H1 (cell line): ENCODE data around the gene EPHA2.

Experiments used
- EZH2 ChIP-seq: fragments of 200-600 bp; sonication (generic); IDR thresholded peaks from 2 replicates; pipeline ENCODE4 v1.7.1; 2012; ENCODE audit warnings: low read depth, mild to moderate bottlenecking, moderate library complexity, low read length, inconsistent platforms; ENCODE audit not compliant: severe bottlenecking
- HDAC6 ChIP-seq: IDR thresholded peaks from one replicate; pipeline ENCODE4 v1.7.1; 2012; ENCODE audit warnings: low read depth, mild to moderate bottlenecking, inconsistent platforms, low read length, moderate library complexity
- KDM4A ChIP-seq: IDR thresholded peaks from one replicate; pipeline ENCODE4 v1.7.1; 2012; ENCODE audit warnings: low read depth, mild to moderate bottlenecking, moderate library complexity, low read length, inconsistent platforms; ENCODE audit not compliant: severe bottlenecking
- MAFK ChIP-seq: IDR thresholded peaks from 2 replicates; pipeline ENCODE4 v1.6.1; 2012; ENCODE audit warnings: low read depth, mild to moderate bottlenecking, improper control_type of control experiment, low read length
- POLR2A ChIP-seq, 2 experiments: IDR thresholded peaks; 1 replicate in 1 of 2; 2 replicates in 1 of 2; pipeline ENCODE4 v1.6.1; 2011; ENCODE audit warnings: low read depth in 2 of 2, low read length in 2 of 2, mild to moderate bottlenecking in 2 of 2; ENCODE audit errors: control extremely low read depth in 1 of 2
- POLR2AphosphoS5 ChIP-seq: IDR thresholded peaks from 2 replicates; pipeline ENCODE4 v1.6.1; 2011; ENCODE audit warnings: low read depth, low read length
- RAD21 ChIP-seq, 2 experiments: IDR thresholded peaks in 1 of 2; conservative IDR thresholded peaks in 1 of 2; 2 replicates each; pipeline ENCODE4 v1.6.1; 2011; ENCODE audit warnings: low read depth in 2 of 2, low read length in 2 of 2, improper control_type of control experiment in 1 of 2, inconsistent platforms in 1 of 2, mild to moderate bottlenecking in 1 of 2, moderate library complexity in 1 of 2
- SAP30 ChIP-seq: fragments of 300-600 bp; sonication (generic); IDR thresholded peaks from 2 replicates; pipeline ENCODE4 v1.7.1; 2012; ENCODE audit warnings: low read length, moderate library complexity, mild to moderate bottlenecking, inconsistent platforms; ENCODE audit not compliant: insufficient read depth, insufficient replicate concordance
- SIN3A ChIP-seq, 2 experiments: IDR thresholded peaks in 1 of 2; conservative IDR thresholded peaks in 1 of 2; 2 replicates each; pipeline ENCODE4 v1.6.1; 2011 to 2012; ENCODE audit warnings: low read length in 2 of 2, improper control_type of control experiment in 1 of 2, low read depth in 1 of 2, mild to moderate bottlenecking in 1 of 2
- USF2 ChIP-seq: IDR thresholded peaks from 2 replicates; pipeline ENCODE4 v1.6.1; 2011; ENCODE audit warnings: low read length, improper control_type of control experiment
- TF ChIP-seq, protein P1 (sequence below), 3 experiments: IDR thresholded peaks; 1 replicate in 2 of 3; 2 replicates in 1 of 3; pipeline versions ENCODE4 v1.5.1 to v1.6.1; 2011; ENCODE audit warnings: low read length in 3 of 3, mild to moderate bottlenecking in 3 of 3, inconsistent platforms in 2 of 3, low read depth in 1 of 3, moderate library complexity in 1 of 3; ENCODE audit not compliant: insufficient read depth in 1 of 3; ENCODE audit errors: control extremely low read depth in 1 of 3

DNA sequence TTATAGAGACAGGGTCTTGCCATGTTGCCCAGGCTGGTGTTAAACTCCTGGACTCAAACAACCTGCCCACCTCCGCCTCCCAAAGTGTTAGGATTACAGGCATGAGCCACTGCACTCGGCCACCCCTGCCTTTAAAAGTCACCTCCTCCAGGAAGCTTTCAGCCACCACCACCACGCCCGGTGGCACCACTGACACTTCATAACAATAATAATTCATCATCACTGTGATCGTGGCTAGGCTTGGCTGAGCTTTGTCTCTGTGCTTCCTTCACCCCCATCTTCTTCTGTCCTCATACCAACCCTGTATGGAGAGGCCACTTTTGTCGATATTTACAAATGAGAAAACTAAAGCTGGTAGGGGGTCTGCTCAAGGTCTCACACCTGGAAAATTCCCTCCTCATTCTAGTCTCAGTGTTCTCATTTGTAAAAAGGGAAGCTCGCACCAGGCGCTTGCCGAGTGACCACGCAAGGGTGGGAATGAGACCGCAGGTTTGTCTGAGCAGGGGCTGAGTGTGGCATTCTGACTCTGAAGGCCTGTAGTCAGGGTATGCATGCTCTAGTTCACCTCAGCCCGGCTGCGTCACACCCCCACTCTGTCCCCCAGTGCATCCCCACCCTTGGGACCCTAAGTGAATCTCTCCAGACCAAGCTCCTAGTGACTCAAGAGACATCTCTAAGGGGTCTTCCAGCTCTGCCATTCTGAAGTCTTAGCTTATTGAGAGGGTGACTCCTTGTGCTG lies 12.9 kb upstream of the EPHA2 start:
- TF ChIP-seq KDM4A = no peak
- TF ChIP-seq POLR2AphosphoS5 = no peak
- TF ChIP-seq SIN3A (conservative IDR thresholded peaks at IDR 0.05 in 1 of 2, IDR thresholded peaks at IDR 0.05 in 1 of 2; ENCODE audit: low read depth in 1 of 2, low read length in 2 of 2) = no peak
- no peak for TF ChIP-seq MAFK
- TF ChIP-seq POLR2A (IDR thresholded peaks at IDR 0.05; ENCODE audit: control extremely low read depth in 1 of 2, low read depth in 2 of 2, low read length in 2 of 2) = no peak
- no peak for TF ChIP-seq RAD21 (IDR thresholded peaks at IDR 0.05 in 1 of 2, conservative IDR thresholded peaks at IDR 0.05 in 1 of 2; ENCODE audit: low read depth in 2 of 2, low read length in 2 of 2)
- TF ChIP-seq HDAC6 = no peak
- TF ChIP-seq, protein P1, sequence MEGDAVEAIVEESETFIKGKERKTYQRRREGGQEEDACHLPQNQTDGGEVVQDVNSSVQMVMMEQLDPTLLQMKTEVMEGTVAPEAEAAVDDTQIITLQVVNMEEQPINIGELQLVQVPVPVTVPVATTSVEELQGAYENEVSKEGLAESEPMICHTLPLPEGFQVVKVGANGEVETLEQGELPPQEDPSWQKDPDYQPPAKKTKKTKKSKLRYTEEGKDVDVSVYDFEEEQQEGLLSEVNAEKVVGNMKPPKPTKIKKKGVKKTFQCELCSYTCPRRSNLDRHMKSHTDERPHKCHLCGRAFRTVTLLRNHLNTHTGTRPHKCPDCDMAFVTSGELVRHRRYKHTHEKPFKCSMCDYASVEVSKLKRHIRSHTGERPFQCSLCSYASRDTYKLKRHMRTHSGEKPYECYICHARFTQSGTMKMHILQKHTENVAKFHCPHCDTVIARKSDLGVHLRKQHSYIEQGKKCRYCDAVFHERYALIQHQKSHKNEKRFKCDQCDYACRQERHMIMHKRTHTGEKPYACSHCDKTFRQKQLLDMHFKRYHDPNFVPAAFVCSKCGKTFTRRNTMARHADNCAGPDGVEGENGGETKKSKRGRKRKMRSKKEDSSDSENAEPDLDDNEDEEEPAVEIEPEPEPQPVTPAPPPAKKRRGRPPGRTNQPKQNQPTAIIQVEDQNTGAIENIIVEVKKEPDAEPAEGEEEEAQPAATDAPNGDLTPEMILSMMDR (IDR thresholded peaks at IDR 0.05; ENCODE audit: control extremely low read depth in 1 of 3, insufficient read depth in 1 of 3, low read depth in 1 of 3, low read length in 3 of 3) = no peak
- TF ChIP-seq EZH2 = no peak
- no peak for TF ChIP-seq SAP30
- no peak for TF ChIP-seq USF2
